Skeletal muscle satellite cell (primary cell): ENCODE results near the gene ULK1.

ENCODE experiments used
- H3K27me3 ChIP-seq: 2 replicates; pipeline ENCODE4 v1.7.0; 2013; ENCODE audit warnings: low read length; ENCODE audit not compliant: control insufficient read depth, insufficient read depth
- H3K36me3 ChIP-seq: 2 replicates; pipeline ENCODE4 v1.7.0; 2013; ENCODE audit warnings: mild to moderate bottlenecking, control low read depth, low read length; ENCODE audit not compliant: insufficient read depth
- H3K4me1 ChIP-seq: 2 replicates; pipeline ENCODE4 v1.7.0; 2013; ENCODE audit warnings: low read length; ENCODE audit not compliant: control insufficient read depth, insufficient read depth
- H3K4me2 ChIP-seq: 2 replicates; pipeline ENCODE4 v1.7.0; 2013; ENCODE audit warnings: mild to moderate bottlenecking, low read length
- H3K4me3 ChIP-seq: 2 replicates; pipeline ENCODE4 v1.7.0; 2013; ENCODE audit warnings: low read length
- H3K9ac ChIP-seq: 2 replicates; pipeline ENCODE4 v1.7.0; 2013; ENCODE audit warnings: mild to moderate bottlenecking, low read depth, low read length, moderate library complexity
- H3K9me3 ChIP-seq: replicated peaks from 2 replicates; pipeline ENCODE4 v1.7.0; 2013; ENCODE audit warnings: mild to moderate bottlenecking, control low read depth, low read length

Gene ULK1

DNA sequence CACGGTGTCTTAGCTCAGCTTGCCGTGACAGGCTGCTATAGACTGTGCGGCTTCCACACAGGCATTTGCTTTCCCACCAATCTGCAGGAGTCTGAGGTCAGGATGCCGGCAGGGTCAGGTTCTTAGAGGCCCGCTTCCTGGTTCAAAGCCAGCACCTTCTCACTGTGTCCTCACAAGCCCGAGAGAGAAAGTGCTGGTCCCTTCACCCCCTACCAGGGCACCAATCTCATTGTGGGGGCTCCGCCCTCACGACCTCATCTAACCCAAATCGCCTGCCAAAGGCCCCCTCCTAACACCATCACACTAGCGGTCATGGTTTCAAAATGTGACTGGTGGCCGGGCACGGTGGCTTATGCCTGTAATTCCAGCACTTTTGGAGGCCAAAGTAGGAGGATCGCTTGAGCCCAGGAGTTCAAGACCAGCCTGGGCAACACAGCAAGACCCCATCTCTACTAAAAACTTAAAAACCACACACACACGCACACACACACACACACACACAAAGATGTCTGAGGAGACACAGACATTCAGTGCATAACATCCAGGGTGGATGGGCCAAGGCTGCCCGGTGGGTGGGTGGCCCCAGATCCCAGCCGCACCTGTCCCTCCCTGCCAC lies 39.5 kb upstream of the ULK1 start:
- H3K9me3 ChIP-seq = no peaks in the 10 kb centered on the region

DNA sequence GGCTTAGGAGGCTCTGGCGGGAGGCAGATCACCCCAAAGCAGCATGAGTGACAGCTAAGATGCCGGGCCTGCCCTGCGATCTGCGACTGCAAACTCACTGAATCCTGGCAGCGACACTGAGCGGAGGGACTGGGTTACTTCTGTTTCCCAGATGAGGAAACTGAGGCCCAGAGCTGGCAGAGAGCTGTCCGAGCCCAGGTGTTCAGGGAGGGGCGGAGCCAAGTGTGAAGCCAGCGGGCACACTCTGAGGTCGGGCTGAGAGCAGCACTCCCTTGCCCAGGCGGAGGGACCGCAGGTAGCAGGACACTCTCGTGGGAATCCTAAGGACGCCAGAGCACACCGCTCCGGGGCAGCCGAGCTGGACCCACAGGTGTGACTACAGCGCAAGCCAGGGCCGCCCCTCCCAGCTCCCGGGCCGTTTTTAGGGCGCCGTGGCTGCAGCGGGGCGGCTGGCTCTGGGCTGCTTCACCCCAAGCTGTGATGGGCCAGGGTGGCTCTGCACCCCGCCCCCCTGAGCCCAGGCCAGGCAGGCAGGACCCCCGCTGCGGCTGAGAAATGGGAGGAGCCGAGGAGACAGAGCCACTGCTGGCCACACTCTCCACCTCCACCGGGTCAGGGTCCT lies 38.8 kb upstream of the ULK1 start:
- peaks cover 18% of the 10 kb centered on the region for H3K4me1 ChIP-seq
- peaks cover 18% of the 10 kb centered on the region for H3K27me3 ChIP-seq
- no peak overlapping the region for H3K9ac ChIP-seq

More for the DNA sequence above, 39.5 kb upstream of the ULK1 start:
- Histone ChIP-seq H3K4me3 (no peak overlapping the region), H3K4me2 (no peak overlapping the region), H3K4me1 (peaks cover 15% of the 10 kb centered on the region), H3K36me3 (no peaks in the 10 kb centered on the region), H3K9ac (no peak overlapping the region), H3K27me3 (peaks cover 18% of the 10 kb centered on the region)

DNA sequence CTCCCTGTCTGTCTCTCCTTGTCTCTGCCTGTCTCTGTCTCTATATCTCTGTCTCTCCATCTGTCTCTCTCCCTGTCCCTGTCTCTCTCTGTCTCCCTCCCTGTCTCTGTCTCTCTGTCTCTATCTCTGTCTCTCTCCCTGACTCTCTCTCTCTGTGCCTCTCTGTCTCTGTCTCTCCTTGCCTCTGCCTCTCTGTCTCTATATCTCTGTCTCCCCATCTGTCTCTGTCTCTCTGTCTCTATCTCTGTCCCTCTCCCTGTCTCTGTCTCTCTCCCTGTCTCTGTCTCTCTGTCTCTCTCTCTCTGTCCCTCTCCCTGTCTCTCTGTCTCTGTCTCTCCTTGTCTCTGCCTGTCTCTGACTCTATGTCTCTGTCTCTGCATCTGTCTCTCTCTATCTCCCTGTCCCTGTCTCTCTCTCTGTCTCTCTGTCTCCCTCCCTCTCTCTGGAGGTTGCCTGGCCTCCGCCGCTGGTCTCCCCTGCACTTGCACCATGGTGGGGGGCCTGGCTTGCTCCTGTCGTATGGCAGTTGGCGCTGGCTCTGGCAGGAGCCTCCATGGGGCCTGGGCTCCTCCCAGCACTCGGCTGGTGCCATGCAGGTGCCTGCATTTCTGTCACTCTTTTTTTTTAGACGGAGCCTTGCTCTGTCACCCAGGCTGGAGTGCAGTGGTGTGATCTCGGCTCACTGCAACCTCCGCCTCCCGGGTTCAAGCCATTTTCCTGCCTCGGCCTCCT lies 37.9 kb upstream of the ULK1 start:
- Histone ChIP-seq H3K4me2 (no peak overlapping the region), H3K4me3 (no peak overlapping the region), H3K9ac (no peak overlapping the region), H3K27me3 (peaks cover 18% of the 10 kb centered on the region), H3K36me3 (no peaks in the 10 kb centered on the region), H3K9me3 (no peaks in the 10 kb centered on the region), H3K4me1 (peaks cover 24% of the 10 kb centered on the region)

More for the DNA sequence above, 38.8 kb upstream of the ULK1 start:
- H3K4me2 ChIP-seq = no peak overlapping the region
- no peaks in the 10 kb centered on the region for H3K9me3 ChIP-seq
- H3K4me3 ChIP-seq = no peak overlapping the region
- no peaks in the 10 kb centered on the region for H3K36me3 ChIP-seq

DNA sequence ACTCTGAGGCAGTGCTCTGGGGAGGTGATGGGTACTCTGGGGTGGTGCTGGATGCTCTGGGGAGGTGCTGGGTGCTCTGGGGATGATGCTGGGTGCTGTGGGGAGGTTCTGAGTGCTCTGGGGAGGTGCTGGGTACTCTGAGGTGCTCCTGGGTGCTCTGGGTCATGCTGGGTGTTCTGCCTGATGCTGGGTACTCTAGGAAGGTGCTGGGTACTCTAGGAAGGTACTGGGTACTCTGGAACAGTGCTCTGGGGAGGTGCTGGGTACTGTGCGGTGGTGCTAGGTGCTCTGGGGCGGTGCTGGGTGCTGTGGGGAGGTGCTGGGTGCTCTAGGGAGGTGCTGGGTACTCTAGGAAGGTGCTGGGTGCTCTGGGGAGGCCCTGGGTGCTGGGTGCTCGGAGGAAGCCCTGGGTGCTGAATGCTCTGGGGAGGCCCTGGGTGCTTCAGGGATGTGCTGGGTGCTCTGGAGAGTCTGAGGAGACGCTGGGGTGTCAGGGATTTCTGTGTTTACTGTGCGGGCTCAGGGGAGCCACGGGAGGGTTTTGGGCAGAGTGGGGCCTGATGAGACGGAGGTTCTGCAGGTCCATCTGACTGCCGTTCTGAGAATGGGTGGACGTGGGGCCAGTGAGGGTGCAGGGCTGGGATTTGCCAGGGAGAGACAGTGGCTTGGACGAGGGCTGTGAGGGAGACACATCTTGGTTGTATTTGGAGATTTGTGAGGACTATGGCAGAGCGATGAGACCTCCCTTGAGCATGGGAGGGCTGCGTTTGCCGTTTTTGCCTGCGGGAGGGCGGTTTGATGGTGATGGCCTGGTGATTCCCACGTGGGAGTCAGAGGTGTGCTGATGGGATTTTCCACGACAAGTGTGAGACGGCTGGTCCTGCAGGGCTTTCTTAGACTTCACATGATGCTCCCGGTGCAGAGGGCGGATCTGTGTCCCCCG lies 36.2 kb upstream of the ULK1 start:
- Histone ChIP-seq H3K9ac (no peak overlapping the region), H3K27me3 (peaks cover 18% of the 10 kb centered on the region), H3K4me1 (peaks cover 16% of the 10 kb centered on the region), H3K36me3 (no peaks in the 10 kb centered on the region), H3K4me3 (no peak overlapping the region), H3K9me3 (no peaks in the 10 kb centered on the region), H3K4me2 (no peak overlapping the region)

DNA sequence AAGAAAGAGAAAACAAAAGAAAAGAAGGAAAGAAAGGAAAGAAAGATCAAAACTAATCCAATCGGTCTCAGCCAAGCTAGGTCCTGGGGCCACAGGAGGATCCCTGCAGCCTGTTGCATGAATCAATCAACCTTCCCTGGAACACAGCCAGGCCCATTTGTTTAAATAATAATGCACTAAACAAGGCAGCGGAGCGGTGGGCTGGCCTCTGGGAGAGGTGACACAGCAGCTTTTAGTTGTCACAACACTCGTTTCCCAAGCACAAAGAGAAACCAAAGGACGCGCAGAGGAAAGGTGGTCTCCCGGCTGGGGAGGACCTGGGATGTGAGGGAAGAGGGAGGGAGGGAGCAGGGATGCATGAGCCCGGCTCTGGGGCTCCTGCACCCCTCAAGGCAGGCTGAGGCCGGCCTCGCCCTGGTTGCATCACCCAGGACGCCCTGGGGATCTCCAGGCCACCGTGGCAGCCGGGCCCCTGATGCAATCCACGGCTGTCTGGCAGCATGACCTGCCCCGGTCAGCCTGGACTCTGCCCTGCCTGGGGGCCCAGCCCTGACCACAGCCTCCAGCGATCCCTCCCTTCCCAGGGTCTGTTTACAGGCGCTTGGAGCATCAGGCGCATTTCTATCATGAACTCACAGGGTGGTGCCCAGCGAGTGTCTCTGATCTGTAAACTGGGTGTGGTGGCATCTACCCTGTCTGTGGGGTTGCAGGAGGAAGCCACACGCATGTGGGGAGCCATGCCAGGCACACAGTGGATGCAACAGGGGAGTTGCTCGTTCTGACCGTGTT lies 33.8 kb upstream of the ULK1 start:
- peaks cover 9% of the 10 kb centered on the region for H3K27me3 ChIP-seq
- H3K4me3 ChIP-seq = no peak overlapping the region
- no peaks in the 10 kb centered on the region for H3K36me3 ChIP-seq
- peak overlapping the region; percentile 24 for H3K9ac ChIP-seq
- peaks cover 21% of the 10 kb centered on the region for H3K4me1 ChIP-seq
- peak overlapping the region; percentile 56 for H3K4me2 ChIP-seq
- H3K9me3 ChIP-seq = no peaks in the 10 kb centered on the region

DNA sequence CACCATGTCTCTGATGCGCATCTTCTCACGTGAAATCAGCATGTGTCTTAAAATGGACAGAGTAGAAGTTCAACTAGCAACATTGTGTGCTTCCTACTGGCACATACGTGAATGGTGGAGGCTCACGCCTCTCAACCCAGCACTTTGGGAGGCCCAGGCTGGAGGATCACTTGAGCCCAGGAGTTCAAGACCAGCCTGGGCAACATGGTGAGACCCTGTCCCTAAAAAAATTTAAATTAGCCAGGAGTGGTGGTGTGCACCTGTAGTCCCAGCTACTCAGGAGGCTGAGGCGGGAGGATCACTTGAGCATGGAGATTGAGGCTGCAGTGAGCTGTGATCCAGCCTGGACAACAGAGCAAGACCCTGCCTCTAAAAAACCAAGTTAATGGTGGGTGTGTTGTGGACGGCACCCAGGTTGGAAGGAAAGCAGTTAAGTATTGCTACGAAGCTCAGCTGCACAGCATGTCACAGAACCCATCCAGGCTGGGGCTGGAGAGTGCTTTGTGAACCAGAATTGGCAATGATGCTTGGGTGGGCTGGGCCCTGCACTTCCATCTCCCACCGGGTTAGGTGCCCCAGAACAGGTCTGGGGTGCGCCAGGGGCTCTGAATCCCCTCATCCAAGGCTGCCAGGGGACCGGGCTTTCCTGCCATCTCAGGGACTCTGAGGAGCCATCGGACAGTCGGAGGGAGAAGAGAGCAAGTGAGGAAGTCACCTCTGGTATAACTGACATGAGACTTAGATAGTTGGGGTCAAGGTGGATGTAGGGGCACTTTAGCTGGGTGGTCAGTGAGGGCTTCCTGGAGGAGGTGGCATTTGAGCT lies 33.0 kb upstream of the ULK1 start:
- peaks cover 2% of the 10 kb centered on the region for H3K27me3 ChIP-seq
- peaks cover 21% of the 10 kb centered on the region for H3K4me1 ChIP-seq
- H3K36me3 ChIP-seq = no peaks in the 10 kb centered on the region
- H3K9me3 ChIP-seq = no peaks in the 10 kb centered on the region
- H3K4me2 ChIP-seq = peak overlapping the region; percentile 56
- no peak overlapping the region for H3K4me3 ChIP-seq
- H3K9ac ChIP-seq = no peak overlapping the region

DNA sequence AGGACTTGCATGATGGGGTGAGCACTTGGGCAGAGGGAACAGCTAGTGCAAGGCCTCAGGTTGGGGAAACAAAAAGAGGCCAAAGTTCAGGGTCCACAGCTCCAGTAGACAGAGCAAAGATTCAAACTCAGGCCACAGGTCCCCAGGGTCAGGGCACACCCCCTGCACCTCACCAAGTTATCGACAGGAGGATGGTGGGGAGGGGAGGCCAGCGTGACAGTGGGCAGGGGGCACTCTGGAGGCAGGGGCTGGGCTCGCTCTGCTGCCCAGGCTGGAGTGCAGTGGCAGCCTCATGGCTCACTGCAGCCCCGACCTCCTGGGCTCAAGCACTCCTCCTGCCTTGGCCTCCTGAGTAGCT lies 32.4 kb upstream of the ULK1 start:
- no peaks in the 10 kb centered on the region for H3K36me3 ChIP-seq
- no peaks in the 10 kb centered on the region for H3K9me3 ChIP-seq
- no peaks in the 10 kb centered on the region for H3K27me3 ChIP-seq
- H3K4me2 ChIP-seq = no peak overlapping the region
- peaks cover 21% of the 10 kb centered on the region for H3K4me1 ChIP-seq
- H3K9ac ChIP-seq = no peak overlapping the region
- H3K4me3 ChIP-seq = no peak overlapping the region

DNA sequence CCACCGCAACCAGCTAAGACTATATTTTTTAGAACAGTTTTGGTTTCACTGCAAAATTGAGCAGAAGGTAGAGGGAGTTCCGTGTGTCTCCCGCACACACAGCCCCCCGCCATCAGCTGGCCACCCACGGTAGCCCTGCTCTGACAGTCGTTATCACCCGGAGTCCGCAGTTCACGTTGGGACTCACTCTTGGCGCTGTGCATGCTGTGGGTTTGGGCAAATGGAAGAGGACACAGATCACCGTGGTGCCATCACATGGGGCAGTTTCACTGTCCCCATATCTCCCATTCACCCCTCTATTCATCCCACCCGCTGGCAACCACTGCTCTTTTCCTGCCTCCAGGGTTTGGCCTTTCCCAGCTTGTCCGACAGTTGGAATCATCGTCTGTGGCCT lies 31.8 kb upstream of the ULK1 start:
- H3K4me2 ChIP-seq = peak overlapping the region; percentile 26
- H3K9ac ChIP-seq = no peak overlapping the region
- no peaks in the 10 kb centered on the region for H3K27me3 ChIP-seq
- no peaks in the 10 kb centered on the region for H3K9me3 ChIP-seq
- no peak overlapping the region for H3K4me3 ChIP-seq
- peaks cover 24% of the 10 kb centered on the region for H3K4me1 ChIP-seq
- no peaks in the 10 kb centered on the region for H3K36me3 ChIP-seq

DNA sequence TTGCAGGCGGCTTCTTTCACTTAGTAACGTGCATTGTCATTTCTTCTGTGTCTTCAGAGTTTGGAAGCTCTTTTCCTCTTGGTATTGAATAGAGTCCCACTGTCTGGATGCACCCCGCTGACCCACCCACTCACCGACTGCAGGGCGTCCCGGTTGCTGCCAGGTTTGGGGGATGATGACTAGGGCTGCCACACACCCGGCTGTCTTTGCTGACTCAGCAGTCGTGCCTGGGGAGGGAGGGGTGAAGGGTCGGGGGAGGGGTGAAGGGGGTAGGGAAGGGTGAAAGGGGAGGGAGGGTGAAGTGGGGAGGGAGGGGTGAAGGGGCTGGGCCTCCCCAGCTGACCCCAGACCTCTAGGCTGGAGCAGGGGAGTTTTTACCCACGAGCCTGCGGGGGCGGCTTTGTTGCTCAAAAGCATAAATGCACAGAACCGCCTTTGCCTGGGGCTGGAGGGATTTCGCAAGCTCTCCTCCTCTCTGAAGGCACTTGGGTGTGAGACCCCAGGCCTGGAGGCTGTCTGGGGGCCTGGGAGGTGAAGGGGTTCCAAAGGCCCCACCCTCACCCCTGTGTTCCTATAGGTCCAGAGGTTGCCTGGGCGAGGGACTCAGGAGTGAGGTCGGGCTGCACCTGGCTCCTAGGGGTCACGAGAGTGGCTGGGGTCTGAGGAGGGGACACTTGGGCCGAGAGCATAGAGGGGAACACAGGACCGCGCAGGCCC lies 31.3 kb upstream of the ULK1 start:
- no peak overlapping the region for H3K9ac ChIP-seq
- no peak overlapping the region for H3K4me3 ChIP-seq
- H3K4me1 ChIP-seq = peaks cover 29% of the 10 kb centered on the region
- H3K4me2 ChIP-seq = peak overlapping the region; percentile 26
- H3K9me3 ChIP-seq = no peaks in the 10 kb centered on the region
- H3K36me3 ChIP-seq = no peaks in the 10 kb centered on the region
- no peaks in the 10 kb centered on the region for H3K27me3 ChIP-seq
